HepG2 (cell line): ENCODE measurements around the gene IFT52. TPM values are rescaled to one million over a fixed set of nuclear protein-coding genes. Genes with fewer than 3 reads are reported as not detected.

Source experiments
- ATAC-seq: fragments of 200-7000 bp; cut with Tn5 transposase; 3 replicates; pipeline ENCODE4 v1.9.1; 2020; ENCODE audit warnings: mild to moderate bottlenecking, moderate library complexity
- BruUV-seq: library from RNA; stranded (reverse); fragments of 400-500 nt; replicated peaks from 2 replicates; lab custom pipeline; 2021; lab: Mats Ljungman, UMichigan
- CTCF ChIA-PET: fragments of 300-600 bp; formaldehyde crosslinking; extraction: SDS; loops from one replicate; lab custom pipeline; 2021; ENCODE audit warnings: low total read pairs, inconsistent platforms, low intra/inter-chr PET ratio; lab: Yijun Ruan, JAX
- POLR2A ChIA-PET: fragments of 350-600 bp; sonication (Branson Sonifier 250); formaldehyde crosslinking; loops from one replicate; lab custom pipeline; 2020; ENCODE audit warnings: antibody characterized with exemption, inconsistent platforms; lab: Yijun Ruan, JAX
- DNase-seq: peaks from one replicate; pipeline ENCODE4 v3.0.0-alpha.2; 2015; ENCODE audit warnings: low spot score
- FAIRE-seq: peaks from 3 replicates; lab custom pipeline; 2011; peaks lifted over from hg19 to GRCh38; lab: Jason Lieb, UNC
- H2AFZ ChIP-seq: one replicate; pipeline ENCODE4 v1.6.1; 2011; ENCODE audit warnings: low read length, inconsistent platforms
- H3K27ac ChIP-seq: fragments of 300-600 bp; 3 replicates; pipeline ENCODE4 v1.8.0; 2011; ENCODE audit warnings: mixed run types, mild to moderate bottlenecking, mixed read lengths, low read length, inconsistent platforms; ENCODE audit not compliant: insufficient read depth; ENCODE audit errors: extremely low read length
- H3K27me3 ChIP-seq, 2 experiments: fragments of 200-600 bp in 1 of 2; 2 replicates in 1 of 2; 3 replicates in 1 of 2; pipeline versions ENCODE4 v1.6.0 to v1.8.0; 2011; ENCODE audit warnings: low read length in 2 of 2, mild to moderate bottlenecking in 2 of 2, moderate library complexity in 2 of 2, inconsistent platforms in 1 of 2; ENCODE audit not compliant: insufficient read depth in 2 of 2, control insufficient read depth in 1 of 2
- H3K36me3 ChIP-seq, 2 experiments: fragments of 200-600 bp in 1 of 2; replicated peaks in 1 of 2; 2 replicates in 1 of 2; 3 replicates in 1 of 2; pipeline versions ENCODE4 v1.5.1 to v1.8.0; 2011; ENCODE audit warnings: low read length in 2 of 2, inconsistent platforms in 1 of 2; ENCODE audit not compliant: insufficient read depth in 2 of 2, control insufficient read depth in 1 of 2
- H3K4me1 ChIP-seq: 2 replicates; pipeline ENCODE4 v1.5.1; 2012; ENCODE audit warnings: low read length, inconsistent platforms; ENCODE audit not compliant: insufficient read depth
- H3K4me2 ChIP-seq: 2 replicates; pipeline ENCODE4 v1.6.0; 2011; ENCODE audit warnings: low read depth, low read length, inconsistent platforms
- H3K4me3 ChIP-seq, 3 experiments: fragments of 200-600 bp in 1 of 3; sonication (generic), shearing (Covaris generic) in 1 of 3; replicated peaks in 1 of 3; 2 replicates each; pipeline ENCODE4 v1.5.1; 2011 to 2016; ENCODE audit warnings: low read length in 3 of 3, inconsistent platforms in 2 of 3, low read depth in 2 of 3, mild to moderate bottlenecking in 2 of 3, control low read depth in 1 of 3, mixed read lengths in 1 of 3; ENCODE audit not compliant: insufficient read depth in 1 of 3
- H3K79me2 ChIP-seq: one replicate; pipeline ENCODE4 v1.6.1; 2011; ENCODE audit warnings: low read length, inconsistent platforms; ENCODE audit not compliant: insufficient read depth
- H3K9ac ChIP-seq: 2 replicates; pipeline ENCODE4 v1.6.0; 2011; ENCODE audit warnings: mild to moderate bottlenecking, low read depth, low read length, inconsistent platforms; ENCODE audit not compliant: insufficient read depth
- H3K9me3 ChIP-seq: 2 replicates; pipeline ENCODE4 v1.5.1; 2012; ENCODE audit warnings: mild to moderate bottlenecking, low read length
- H4K20me1 ChIP-seq: 2 replicates; pipeline ENCODE4 v1.6.0; 2011; ENCODE audit warnings: inconsistent platforms, mild to moderate bottlenecking, low read length, moderate library complexity; ENCODE audit not compliant: insufficient read depth
- ASH2L ChIP-seq: fragments of 300-600, 200-600 bp; sonication (generic); IDR thresholded peaks from 2 replicates; pipeline ENCODE4 v1.7.0; 2017; ENCODE audit warnings: low read depth, mild to moderate bottlenecking, moderate library complexity, mixed read lengths, low read length; ENCODE audit not compliant: insufficient read length
- FOSL2 ChIP-seq: sonication (generic); formaldehyde crosslinking; IDR thresholded peaks from 2 replicates; pipeline ENCODE4 v1.4.0; 2020; ENCODE audit warnings: missing genetic modification reagents
- KMT2B ChIP-seq: IDR thresholded peaks from 2 replicates; pipeline ENCODE4 v1.6.1; 2016; ENCODE audit warnings: missing genetic modification reagents, missing compliant biosample characterization
- SIX1 ChIP-seq: sonication (generic); formaldehyde crosslinking; IDR thresholded peaks from 2 replicates; pipeline ENCODE4 v1.4.0; 2020; ENCODE audit warnings: missing genetic modification reagents, borderline replicate concordance
- SP1 ChIP-seq, 2 experiments: fragments of 450-650 bp in 1 of 2; sonication (generic) in 1 of 2; formaldehyde crosslinking in 1 of 2; IDR thresholded peaks; 2 replicates each; pipeline versions ENCODE4 v1.4.0 to v1.6.1; 2016 to 2020; ENCODE audit warnings: missing genetic modification reagents in 1 of 2
- TARDBP ChIP-seq: sonication (generic); formaldehyde crosslinking; IDR thresholded peaks from 2 replicates; pipeline ENCODE4 v1.8.0; 2022; ENCODE audit warnings: mild to moderate bottlenecking, missing genetic modification reagents
- ZBTB1 ChIP-seq: sonication (generic); formaldehyde crosslinking; IDR thresholded peaks from 2 replicates; pipeline ENCODE4 v1.4.0; 2020; ENCODE audit warnings: missing genetic modification reagents, borderline replicate concordance
- ZNF260 ChIP-seq: sonication (generic); formaldehyde crosslinking; IDR thresholded peaks from 2 replicates; pipeline ENCODE4 v1.4.0; 2020; ENCODE audit warnings: missing genetic modification reagents, low read depth, mild to moderate bottlenecking, borderline replicate concordance
- ZNF598 ChIP-seq: sonication (generic); formaldehyde crosslinking; IDR thresholded peaks from 2 replicates; pipeline ENCODE4 v1.5.1; 2020; ENCODE audit warnings: mild to moderate bottlenecking, missing genetic modification reagents, borderline replicate concordance
- ZNF644 ChIP-seq: IDR thresholded peaks from 2 replicates; pipeline ENCODE4 v1.6.1; 2016; ENCODE audit warnings: low read depth
- ZNF724P ChIP-seq: sonication (generic); formaldehyde crosslinking; IDR thresholded peaks from 2 replicates; pipeline ENCODE4 v1.8.0; 2022; ENCODE audit warnings: missing genetic modification reagents, borderline replicate concordance
- ZNF816 ChIP-seq: sonication (generic); formaldehyde crosslinking; IDR thresholded peaks from 2 replicates; pipeline ENCODE4 v1.8.0; 2022; ENCODE audit warnings: missing genetic modification reagents, mild to moderate bottlenecking, borderline replicate concordance
- ZNF839 ChIP-seq: sonication (generic); formaldehyde crosslinking; IDR thresholded peaks from 2 replicates; pipeline ENCODE4 v1.4.0; 2020; ENCODE audit warnings: missing genetic modification reagents, mild to moderate bottlenecking, borderline replicate concordance
- ZSCAN22 ChIP-seq: sonication (generic); formaldehyde crosslinking; IDR thresholded peaks from 2 replicates; pipeline ENCODE4 v1.4.0; 2020; ENCODE audit warnings: mild to moderate bottlenecking, missing genetic modification reagents
- WGBS: methylation state at CpG from one replicate; pipeline ENCODE4 v1.1.6; 2017; ENCODE audit warnings: low lambda C conversion rate; 5-methylcytosine and 5-hydroxymethylcytosine counted together
- in situ Hi-C: cut with HindIII; loops from 2 replicates; pipeline ENCODE4 v1.10.0; 2017; ENCODE audit warnings: low pct_unique_long_range_greater_than_20kb; ENCODE audit not compliant: extremely low pct_ligation_motif_present
- intact Hi-C: fragments of 100-400 bp; cut with micrococcal nuclease; formaldehyde crosslinking; loops from one replicate; pipeline ENCODE4 v1.10.0; 2022; ENCODE audit not compliant: unreplicated experiment
- polyA plus RNA-seq, 8 experiments: library from polyadenylated mRNA; depleted of rRNA in 3 of 8; stranded (reverse) in 7 of 8; unstranded in 1 of 8; fragments of >200 nt; fragmentation: Illumina TruSeq in 4 of 8; extraction: Trizol in 4 of 8; gene quantifications; 2 replicates each; pipeline versions ENCODE4 v1.2.1 to v1.2.3, GENCODE V29; 2011 to 2016; ENCODE audit warnings: low read depth in 4 of 8, missing spikeins in 1 of 8, mixed read lengths in 1 of 8; ENCODE audit not compliant: insufficient read depth in 1 of 8
- total RNA-seq, 5 experiments: library from RNA; depleted of rRNA; stranded (reverse); fragments of >200 nt; fragmentation: Illumina TruSeq; extraction: Trizol; gene quantifications; 2 replicates each; pipeline ENCODE4 v1.2.3, GENCODE V29; 2016; ENCODE audit warnings: low read depth in 1 of 5
- TF ChIP-seq, protein P1 (sequence below): sonication (generic); formaldehyde crosslinking; IDR thresholded peaks from 2 replicates; pipeline ENCODE4 v1.5.0; 2020; ENCODE audit warnings: missing genetic modification reagents
- TF ChIP-seq, protein P2 (sequence below): sonication (generic); formaldehyde crosslinking; IDR thresholded peaks from 2 replicates; pipeline ENCODE4 v1.4.0; 2020; ENCODE audit warnings: missing genetic modification reagents, borderline replicate concordance

The IFT52 gene
- total and polyA plus RNA-seq, 2 of the 13 experiments (the other 11 are each of a cell fraction or from before 2014, with no cell fraction given) = 48.0 to 64.0 TPM

DNA sequence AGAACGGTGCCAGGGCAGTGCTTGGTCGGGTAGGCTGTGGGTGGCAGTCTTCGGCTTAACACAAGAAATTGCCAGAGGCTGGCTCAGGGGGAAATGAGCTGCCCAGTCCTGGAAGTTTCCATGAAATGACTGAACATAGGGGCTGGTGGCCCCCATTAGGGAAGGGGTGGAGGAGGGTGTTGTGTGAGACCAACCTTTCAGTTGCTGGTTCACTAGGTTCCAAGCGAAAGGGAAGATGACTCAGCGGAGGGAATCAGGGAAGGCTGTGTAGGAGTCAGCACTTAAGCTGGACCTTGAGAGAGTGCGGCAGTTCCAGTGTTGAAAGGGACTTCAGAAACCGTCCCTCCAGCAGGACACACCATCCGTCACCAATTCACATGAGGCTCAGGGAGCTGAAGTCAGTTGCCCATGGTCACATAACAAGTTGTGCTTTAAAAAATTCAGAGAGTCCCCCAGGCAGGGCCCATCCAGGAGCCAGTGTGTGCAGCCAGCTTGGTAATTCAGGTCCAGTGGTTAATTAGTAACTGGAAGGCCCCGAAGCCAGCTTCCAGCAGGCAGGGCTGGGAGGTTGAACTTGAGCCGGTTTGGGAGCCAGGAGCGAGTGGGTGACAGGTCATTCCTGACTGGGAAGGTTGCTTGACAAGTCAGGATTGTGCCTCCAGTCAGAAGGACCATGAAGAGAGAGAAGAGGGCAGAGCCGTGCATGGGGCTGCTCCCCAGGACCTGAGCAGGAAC is 32.2 kb upstream of the IFT52 start, which contains the start of gene SGK2:
SGK2 (plus strand) TSS at position 616 of the 735 bp plus-strand sequence. CDS start 7,469 bp downstream, outside the sequence.
- H3K36me3 ChIP-seq = no peaks in the 10 kb centered on the region
- intact Hi-C loops (loop anchor here (5.0 kb wide), 1 partner anchor 101 kb away; the partner anchor contains the start of gene SRSF6), in situ Hi-C loops (no loop called here)
- H4K20me1 ChIP-seq = no peaks in the 10 kb centered on the region
- DNase-seq = peak; percentile 96
- peaks cover 13% of the 10 kb centered on the region for H3K79me2 ChIP-seq
- peak within 1 kb of the TSS; percentile 99 for H3K27ac ChIP-seq
- H3K9ac ChIP-seq = peak within 1 kb of the TSS; percentile 98
- ChIA-PET POLR2A (interaction anchor here (0.5 to 6.8 kb wide), 25 partner anchors 10 to 1940 kb away, joined by 3 to 224 read pairs (median 5); partner anchors contain the start of genes CHD6, IFT52 and SRSF6), CTCF (no interaction called here)
- H2AFZ ChIP-seq = peak within 1 kb of the TSS; percentile 81
- peak; percentile 94 for FAIRE-seq
- H3K4me1 ChIP-seq = peaks cover 62% of the 10 kb centered on the region
- H3K4me2 ChIP-seq = peak within 1 kb of the TSS; percentile 100
- H3K27me3 ChIP-seq = no peaks in the 10 kb centered on the region; a peak in 1 of 5 replicates
- ATAC-seq = peak; percentile 85
- BruUV-seq = TSS peak; percentile 96
- H3K9me3 ChIP-seq = no peaks in the 10 kb centered on the region
- WGBS = under 1% methylated on average over 12 of the region's 12 CpGs
- peak within 1 kb of the TSS; percentile 68 to 85 (median 84) for H3K4me3 ChIP-seq
- TF ChIP-seq TARDBP = no peak; the same call in none of the 2 replicates
- TF ChIP-seq ZBTB1 (CRISPR knock-in tag) = no peak
- TF ChIP-seq ZNF598 (CRISPR knock-in tag) = peak; percentile 88; the same call in 1 of the 2 replicates
- TF ChIP-seq ZNF260 (CRISPR knock-in tag) = no peak
- no peak; the same call in 1 of the 2 replicates for TF ChIP-seq KMT2B (CRISPR knock-in tag)
- TF ChIP-seq FOSL2 (CRISPR knock-in tag) = peak; percentile 96
- TF ChIP-seq ZNF724P (CRISPR knock-in tag) = peak; percentile 77; the same call in 1 of the 2 replicates
- no peak for TF ChIP-seq ZNF839 (CRISPR knock-in tag)
- peak; percentile 95 for TF ChIP-seq ASH2L
- TF ChIP-seq SIX1 (CRISPR knock-in tag) = peak; percentile 14; the same call in 1 of the 2 replicates
- 0 out of 2 replicates have a peak, but pooled peaks have one; percentile 54 for TF ChIP-seq ZNF644 (CRISPR knock-in tag)
- TF ChIP-seq, protein P1, sequence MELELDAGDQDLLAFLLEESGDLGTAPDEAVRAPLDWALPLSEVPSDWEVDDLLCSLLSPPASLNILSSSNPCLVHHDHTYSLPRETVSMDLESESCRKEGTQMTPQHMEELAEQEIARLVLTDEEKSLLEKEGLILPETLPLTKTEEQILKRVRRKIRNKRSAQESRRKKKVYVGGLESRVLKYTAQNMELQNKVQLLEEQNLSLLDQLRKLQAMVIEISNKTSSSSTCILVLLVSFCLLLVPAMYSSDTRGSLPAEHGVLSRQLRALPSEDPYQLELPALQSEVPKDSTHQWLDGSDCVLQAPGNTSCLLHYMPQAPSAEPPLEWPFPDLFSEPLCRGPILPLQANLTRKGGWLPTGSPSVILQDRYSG (CRISPR knock-in tag) = no peak
- TF ChIP-seq ZNF816 = peak; percentile 87; the same call in 1 of the 2 replicates
- no peak for TF ChIP-seq SP1 (IDR thresholded peaks at IDR 0.05)
- TF ChIP-seq SP1 (CRISPR knock-in tag; IDR thresholded peaks at IDR 0.05) = no peak
- no peak for TF ChIP-seq ZSCAN22 (CRISPR knock-in tag)
- TF ChIP-seq, protein P2, sequence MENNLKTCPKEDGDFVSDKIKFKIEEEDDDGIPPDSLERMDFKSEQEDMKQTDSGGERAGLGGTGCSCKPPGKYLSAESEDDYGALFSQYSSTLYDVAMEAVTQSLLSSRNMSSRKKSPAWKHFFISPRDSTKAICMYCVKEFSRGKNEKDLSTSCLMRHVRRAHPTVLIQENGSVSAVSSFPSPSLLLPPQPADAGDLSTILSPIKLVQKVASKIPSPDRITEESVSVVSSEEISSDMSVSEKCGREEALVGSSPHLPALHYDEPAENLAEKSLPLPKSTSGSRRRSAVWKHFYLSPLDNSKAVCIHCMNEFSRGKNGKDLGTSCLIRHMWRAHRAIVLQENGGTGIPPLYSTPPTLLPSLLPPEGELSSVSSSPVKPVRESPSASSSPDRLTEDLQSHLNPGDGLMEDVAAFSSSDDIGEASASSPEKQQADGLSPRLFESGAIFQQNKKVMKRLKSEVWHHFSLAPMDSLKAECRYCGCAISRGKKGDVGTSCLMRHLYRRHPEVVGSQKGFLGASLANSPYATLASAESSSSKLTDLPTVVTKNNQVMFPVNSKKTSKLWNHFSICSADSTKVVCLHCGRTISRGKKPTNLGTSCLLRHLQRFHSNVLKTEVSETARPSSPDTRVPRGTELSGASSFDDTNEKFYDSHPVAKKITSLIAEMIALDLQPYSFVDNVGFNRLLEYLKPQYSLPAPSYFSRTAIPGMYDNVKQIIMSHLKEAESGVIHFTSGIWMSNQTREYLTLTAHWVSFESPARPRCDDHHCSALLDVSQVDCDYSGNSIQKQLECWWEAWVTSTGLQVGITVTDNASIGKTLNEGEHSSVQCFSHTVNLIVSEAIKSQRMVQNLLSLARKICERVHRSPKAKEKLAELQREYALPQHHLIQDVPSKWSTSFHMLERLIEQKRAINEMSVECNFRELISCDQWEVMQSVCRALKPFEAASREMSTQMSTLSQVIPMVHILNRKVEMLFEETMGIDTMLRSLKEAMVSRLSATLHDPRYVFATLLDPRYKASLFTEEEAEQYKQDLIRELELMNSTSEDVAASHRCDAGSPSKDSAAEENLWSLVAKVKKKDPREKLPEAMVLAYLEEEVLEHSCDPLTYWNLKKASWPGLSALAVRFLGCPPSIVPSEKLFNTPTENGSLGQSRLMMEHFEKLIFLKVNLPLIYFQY (CRISPR knock-in tag) = 0 out of 2 replicates have a peak, but pooled peaks have one; percentile 62
